RKO (cell line): ENCODE measurements around the gene ITFG2.
A peak's percentile ranks its signal among the peaks of the same experiment; 100 is the strongest.

Source experiments
- DNase-seq: peaks from one replicate; pipeline ENCODE4 v3.0.0-alpha.2; 2016; ENCODE audit warnings: low spot score

ITFG2 gene

DNA sequence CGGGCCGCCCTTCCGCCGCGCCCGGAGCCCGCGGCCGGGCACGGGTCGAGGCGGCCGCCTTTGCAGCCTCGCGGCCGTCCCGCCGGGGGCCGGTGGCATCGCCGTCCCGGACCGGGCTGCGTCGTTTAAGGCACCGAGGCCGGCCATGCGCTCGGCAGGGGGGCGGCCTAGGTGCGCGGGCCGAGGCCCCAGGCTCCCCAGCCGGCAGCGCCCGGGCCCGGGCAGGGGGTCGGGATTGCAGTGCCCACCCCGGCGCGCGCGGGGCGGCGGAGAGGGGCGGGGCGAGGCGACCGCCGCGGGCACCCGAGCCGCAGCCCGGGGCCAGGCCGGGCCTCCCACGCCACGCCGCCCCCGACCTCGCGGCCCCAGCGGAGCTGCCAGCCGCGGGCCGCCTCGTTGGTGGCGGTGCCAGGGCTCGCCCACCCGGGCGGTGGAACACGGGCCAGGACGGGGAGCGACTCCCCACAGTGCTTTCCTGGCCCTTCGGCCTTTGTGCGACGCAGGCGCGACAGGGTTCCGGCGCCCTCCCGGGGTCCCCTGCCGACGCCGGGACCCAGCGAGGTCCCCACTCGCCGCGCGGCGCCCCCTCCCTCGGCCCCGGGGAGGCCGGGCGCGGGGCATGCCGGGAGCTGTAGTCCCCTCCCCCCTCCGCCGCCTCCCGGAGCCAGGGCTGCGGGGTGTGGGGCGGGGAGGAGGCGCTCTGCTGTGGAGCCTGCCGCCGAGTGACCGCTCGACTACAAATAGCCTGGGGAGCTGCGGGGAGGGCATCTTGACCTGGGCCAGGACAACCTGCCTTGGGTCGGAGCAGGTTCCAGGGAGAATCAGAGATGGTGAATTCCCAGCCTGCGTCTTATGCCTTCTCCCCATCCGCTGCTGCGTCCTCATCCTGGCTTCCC, 16.9 kb upstream of the ITFG2 start:
- DNase-seq: peak; percentile 61

- no peak for DNase-seq
These were observed 16.2 kb upstream of the ITFG2 start for GRCh38 chr12:2796187-2796666.

- no peak for DNase-seq
These were observed 14.6 kb upstream of the ITFG2 start for GRCh38 chr12:2797721-2798418.

GRCh38 chr12:2800046-2800570, 12.4 kb upstream of the ITFG2 start:
- DNase-seq: no peak

GRCh38 chr12:2801044-2801783, 11.3 kb upstream of the ITFG2 start:
- no peak for DNase-seq

DNA sequence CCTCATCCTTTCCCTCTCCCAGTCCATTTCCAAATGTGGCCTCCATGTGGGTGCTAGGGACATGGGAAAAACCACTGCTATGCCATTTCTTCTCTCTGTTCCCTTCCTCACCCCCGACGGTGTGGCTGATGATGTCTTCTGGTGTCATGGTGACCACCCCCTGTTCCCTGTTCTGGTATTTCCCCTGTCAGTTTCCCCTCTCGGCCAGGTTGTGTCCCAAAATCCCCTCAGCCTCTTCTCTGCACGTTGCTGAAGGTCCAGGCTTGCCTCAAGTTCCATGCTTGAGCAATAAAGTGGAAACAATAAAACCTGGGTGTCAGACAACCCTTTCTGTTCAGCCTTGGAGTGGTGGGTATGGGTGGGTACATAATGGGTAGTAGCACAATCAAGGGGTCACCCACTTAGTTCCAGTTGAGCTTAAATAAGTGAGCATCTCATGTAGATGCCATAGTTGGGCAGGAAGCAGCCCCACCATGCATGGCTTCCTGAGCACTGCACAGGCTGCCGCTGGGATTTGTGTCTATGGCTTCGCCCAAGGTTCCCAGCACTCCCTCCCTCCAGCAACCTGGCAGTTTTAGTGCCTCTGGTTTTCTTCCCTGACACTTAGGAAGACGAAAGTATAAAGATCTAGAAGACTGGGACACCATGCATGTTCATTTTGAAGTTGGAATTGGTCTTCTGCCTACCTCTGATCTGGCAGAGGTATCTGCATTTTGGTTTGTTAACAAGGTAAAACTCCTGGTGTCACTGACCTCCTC, 8.7 kb upstream of the ITFG2 start:
- no peak for DNase-seq

DNA sequence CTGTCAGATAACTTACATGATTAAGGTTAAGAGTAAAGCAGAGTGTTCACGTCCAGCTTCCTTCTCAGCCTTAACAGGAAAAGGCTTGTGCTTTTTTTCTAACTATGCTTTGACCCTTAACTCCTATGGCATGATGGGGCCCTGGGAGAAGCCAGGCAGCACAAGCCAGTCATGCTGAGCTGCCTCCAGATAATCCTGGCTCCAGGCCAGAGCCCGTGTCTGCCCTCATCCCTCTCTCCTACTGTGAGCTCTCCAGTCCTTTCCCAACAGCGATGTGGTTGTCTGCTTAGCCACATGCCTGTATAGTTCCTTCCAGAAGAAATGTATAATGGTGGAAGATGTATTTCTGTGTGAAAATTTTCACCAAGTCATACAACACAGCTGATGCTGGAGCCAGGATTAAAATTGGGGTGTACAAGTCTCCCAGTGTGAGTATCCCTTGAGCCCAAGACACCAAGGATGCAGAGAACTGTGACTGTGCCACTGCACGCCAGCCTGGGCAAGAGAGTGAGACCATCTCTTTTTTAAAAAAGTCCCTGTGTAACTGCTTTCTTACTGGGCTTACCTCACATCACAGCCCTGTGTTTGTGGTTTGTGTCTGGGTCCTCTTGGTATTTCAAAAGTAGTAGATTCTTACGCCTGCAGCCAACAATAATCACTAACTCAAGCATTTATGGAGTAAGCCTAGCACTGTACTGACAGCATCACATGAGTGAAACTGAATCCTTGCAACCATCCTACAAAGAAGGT, 7.9 kb upstream of the ITFG2 start:
- no peak for DNase-seq

DNA sequence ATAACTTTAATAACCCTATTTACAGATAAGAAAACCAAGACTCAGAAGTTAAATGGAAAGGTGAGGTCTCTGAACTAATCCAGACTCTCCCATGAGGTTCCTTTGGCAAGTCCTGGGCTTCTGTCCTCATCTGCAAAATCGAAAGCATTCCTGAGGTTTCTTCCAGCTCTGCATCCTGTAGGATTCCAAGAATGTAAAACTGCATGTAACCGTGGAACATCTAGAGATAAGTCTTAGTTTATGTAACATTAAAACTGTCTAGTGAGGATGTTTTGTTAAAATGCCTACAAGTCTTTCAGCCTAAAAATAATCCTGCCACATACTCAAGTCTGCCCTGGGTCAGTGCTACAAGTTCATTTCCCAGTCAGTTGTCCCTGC, 7.3 kb upstream of the ITFG2 start:
- DNase-seq: no peak

- DNase-seq: no peak
These were observed 5.8 kb upstream of the ITFG2 start for GRCh38 chr12:2806700-2807099.

GRCh38 chr12:2811801-2812200, 667 bp upstream of the ITFG2 start:
- DNase-seq: no peak

- peak; percentile 87 for DNase-seq
These were observed 1.0 kb downstream of the ITFG2 start for GRCh38 chr12:2813214-2814185.

- no peak for DNase-seq
These were observed 7.3 kb downstream of the ITFG2 start for GRCh38 chr12:2819810-2820209.

DNA sequence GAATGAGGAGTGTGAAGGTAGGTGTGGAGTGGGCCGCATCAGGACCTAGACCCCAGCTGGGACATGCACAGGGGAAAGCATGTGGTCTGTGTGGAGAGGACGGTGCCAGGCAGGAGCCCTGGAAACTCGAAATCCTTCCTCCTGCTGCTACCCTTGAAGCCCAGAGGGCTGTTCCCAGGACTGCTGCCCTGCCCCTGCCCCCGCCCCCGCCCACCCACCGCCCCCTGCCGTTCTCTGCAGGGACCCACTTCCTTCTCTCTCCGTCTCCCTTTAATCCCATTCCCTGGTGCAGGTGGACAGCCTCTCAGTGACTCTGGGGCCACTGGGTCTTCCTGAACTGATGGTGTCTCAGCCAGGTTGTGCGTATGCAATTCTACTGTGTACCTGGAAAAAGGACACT, 8.0 kb downstream of the ITFG2 start:
- DNase-seq: no peak

DNA sequence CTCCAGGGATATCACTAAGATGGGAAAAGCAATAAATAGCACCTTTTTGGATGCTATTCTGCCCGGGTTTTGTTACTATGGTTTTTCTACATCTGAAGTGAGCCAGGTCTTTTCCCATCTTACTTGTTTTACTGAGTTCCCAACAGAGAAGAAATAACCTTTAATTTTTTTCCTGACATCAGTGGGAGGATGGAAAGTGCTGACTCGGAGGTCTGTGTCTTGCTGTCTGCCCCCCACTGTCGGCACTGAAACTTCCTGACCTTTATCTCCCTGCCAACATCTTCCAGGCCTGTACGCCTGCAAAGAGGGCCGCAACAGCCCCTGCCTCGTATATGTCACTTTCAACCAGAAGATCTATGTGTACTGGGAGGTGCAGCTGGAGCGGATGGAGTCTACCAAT, 11.0 kb downstream of the ITFG2 start:
- DNase-seq: no peak

GRCh38 chr12:2824541-2824940, 12.1 kb downstream of the ITFG2 start:
- DNase-seq: no peak

GRCh38 chr12:2825132-2825531, 12.7 kb downstream of the ITFG2 start:
- DNase-seq: no peak

GRCh38 chr12:2826036-2826435, 13.6 kb downstream of the ITFG2 start:
- no peak for DNase-seq

- no peak for DNase-seq
These were observed 14.4 kb downstream of the ITFG2 start for GRCh38 chr12:2826721-2827515.

DNA sequence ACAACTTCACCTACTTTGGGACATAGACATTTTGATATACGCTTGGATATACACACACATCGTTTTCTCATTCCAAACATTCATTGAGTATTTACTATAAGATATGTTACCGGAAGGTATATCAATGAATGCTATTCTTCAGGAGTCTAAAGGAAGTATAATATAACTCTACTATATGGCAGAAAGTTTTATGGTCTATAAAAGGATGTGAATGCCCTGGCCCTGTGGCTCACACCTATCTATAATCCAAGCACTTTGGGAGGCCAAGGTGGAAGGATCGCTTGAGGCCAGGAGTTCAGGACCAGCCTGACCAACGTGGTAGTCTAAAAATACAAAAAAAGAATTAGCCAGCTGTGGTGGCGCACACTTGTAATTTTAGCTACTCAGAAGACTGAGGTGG, 16.8 kb downstream of the ITFG2 start:
- DNase-seq: no peak
